ENCODE measurements around the gene NDUFA11.

The NDUFA11 gene

GRCh38 chr19:5905114-5905778 lies 1.7 kb upstream of the NDUFA11 start:
- no peak for DNase-seq

GRCh38 chr19:5904352-5905113 lies 943 bp upstream of the NDUFA11 start, which contains the start of gene VMAC:
VMAC (plus strand) TSS chr19:5904872; CDS start chr19:5904891, 19 bp downstream.
- peak; percentile 100 for DNase-seq

- no peak for DNase-seq
Measured at GRCh38 chr19:5903056-5903623, 450 bp downstream of the NDUFA11 start.

- no peak for DNase-seq
Measured at GRCh38 chr19:5900976-5901375, 2.6 kb downstream of the NDUFA11 start.

GRCh38 chr19:5899728-5900526 lies 3.7 kb downstream of the NDUFA11 start:
- no peak for DNase-seq

GRCh38 chr19:5897189-5897969 lies 6.2 kb downstream of the NDUFA11 start:
- no peak for DNase-seq

- DNase-seq: no peak
Measured at GRCh38 chr19:5896365-5897076, 7.1 kb downstream of the NDUFA11 start.

GRCh38 chr19:5895890-5896289 lies 7.7 kb downstream of the NDUFA11 start:
- no peak for DNase-seq

- no peak for DNase-seq
Measured at GRCh38 chr19:5895409-5895808, 8.2 kb downstream of the NDUFA11 start.

GRCh38 chr19:5894704-5895349 lies 8.8 kb downstream of the NDUFA11 start:
- no peak for DNase-seq

GRCh38 chr19:5893907-5894703 lies 9.5 kb downstream of the NDUFA11 start:
- no peak for DNase-seq

- DNase-seq: no peak
Measured at GRCh38 chr19:5893296-5893903, 10.2 kb downstream of the NDUFA11 start.

GRCh38 chr19:5892772-5893275 lies 10.8 kb downstream of the NDUFA11 start:
- DNase-seq: no peak

- no peak for DNase-seq
Measured at GRCh38 chr19:5891938-5892771, 11.4 kb downstream of the NDUFA11 start.

GRCh38 chr19:5891572-5891937 lies 12.0 kb downstream of the NDUFA11 start:
- DNase-seq: no peak

- no peak for DNase-seq
Measured at GRCh38 chr19:5890099-5890498, 13.5 kb downstream of the NDUFA11 start.

- DNase-seq: no peak
Measured at GRCh38 chr19:5889288-5889971, 14.2 kb downstream of the NDUFA11 start.

Measured in activated CD4-positive, alpha-beta T cell treated with anti-CD3 and anti-CD28 coated beads, Interleukin-2, amount 50 U/mL, for 1 hour (primary cell).